Measurements from ENCODE around the gene NAGPA.

The NAGPA gene

DNA sequence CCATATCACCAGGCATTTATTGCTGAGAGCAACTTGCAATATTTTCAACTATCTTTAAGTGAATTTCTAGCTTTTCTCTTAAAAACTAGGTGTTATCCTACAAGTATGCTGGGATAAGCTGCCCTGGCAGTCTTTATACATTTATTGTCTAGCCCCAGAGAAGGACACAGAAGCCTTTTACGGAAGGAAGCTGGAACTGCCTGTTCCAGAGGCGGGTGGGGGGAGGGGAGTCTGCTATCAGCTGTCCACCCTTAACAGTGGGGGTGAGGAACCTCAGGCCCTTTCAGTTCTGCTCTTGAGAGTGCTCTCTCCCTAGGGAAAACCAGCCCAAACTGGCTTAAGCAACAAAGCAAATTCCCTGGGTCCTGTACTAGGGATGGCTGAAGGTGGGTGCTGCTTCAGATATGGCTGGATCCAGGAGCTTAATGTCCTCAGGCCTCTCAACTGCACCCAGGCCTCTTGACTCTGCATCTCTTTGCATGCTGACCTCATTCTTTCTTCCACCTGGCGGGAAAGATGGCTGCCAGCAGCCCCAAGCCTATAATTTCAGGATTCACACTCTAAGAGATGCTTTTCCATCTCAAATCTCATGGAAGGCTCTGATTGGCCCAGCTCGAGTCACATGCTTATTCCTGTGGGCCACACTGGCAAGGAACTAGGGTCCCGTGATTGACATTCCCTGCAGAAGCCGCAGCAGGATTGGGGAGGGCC, 16.6 kb downstream of the NAGPA start:
- TF ChIP-seq MYC (IDR thresholded peaks at IDR 0.05; ENCODE audit: low read depth, low read length), result no peak
- TF ChIP-seq, protein P1, sequence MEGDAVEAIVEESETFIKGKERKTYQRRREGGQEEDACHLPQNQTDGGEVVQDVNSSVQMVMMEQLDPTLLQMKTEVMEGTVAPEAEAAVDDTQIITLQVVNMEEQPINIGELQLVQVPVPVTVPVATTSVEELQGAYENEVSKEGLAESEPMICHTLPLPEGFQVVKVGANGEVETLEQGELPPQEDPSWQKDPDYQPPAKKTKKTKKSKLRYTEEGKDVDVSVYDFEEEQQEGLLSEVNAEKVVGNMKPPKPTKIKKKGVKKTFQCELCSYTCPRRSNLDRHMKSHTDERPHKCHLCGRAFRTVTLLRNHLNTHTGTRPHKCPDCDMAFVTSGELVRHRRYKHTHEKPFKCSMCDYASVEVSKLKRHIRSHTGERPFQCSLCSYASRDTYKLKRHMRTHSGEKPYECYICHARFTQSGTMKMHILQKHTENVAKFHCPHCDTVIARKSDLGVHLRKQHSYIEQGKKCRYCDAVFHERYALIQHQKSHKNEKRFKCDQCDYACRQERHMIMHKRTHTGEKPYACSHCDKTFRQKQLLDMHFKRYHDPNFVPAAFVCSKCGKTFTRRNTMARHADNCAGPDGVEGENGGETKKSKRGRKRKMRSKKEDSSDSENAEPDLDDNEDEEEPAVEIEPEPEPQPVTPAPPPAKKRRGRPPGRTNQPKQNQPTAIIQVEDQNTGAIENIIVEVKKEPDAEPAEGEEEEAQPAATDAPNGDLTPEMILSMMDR (IDR thresholded peaks at IDR 0.05; ENCODE audit: low read depth, low read length), result no peak
- TF ChIP-seq, protein P2, sequence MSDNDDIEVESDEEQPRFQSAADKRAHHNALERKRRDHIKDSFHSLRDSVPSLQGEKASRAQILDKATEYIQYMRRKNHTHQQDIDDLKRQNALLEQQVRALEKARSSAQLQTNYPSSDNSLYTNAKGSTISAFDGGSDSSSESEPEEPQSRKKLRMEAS (IDR thresholded peaks at IDR 0.05; ENCODE audit: low read depth, low read length), result no peak
- TF ChIP-seq POLR2A (IDR thresholded peaks at IDR 0.05; ENCODE audit: extremely low read depth, insufficient read length), result no peak
- DNase-seq (ENCODE audit: low read depth), result peak; percentile 39

GRCh38 chr16:5015887-5016286, 17.8 kb downstream of the NAGPA start:
- TF ChIP-seq, protein P2 (IDR thresholded peaks at IDR 0.05; ENCODE audit: low read depth, low read length), result no peak
- TF ChIP-seq, protein P1 (IDR thresholded peaks at IDR 0.05; ENCODE audit: low read depth, low read length), result no peak
- TF ChIP-seq POLR2A (IDR thresholded peaks at IDR 0.05; ENCODE audit: extremely low read depth, insufficient read length), result no peak
- no peak for DNase-seq (ENCODE audit: low read depth)
- H3K4me3 ChIP-seq (ENCODE audit: low read depth, low read length), result no peak overlapping the region

More for the DNA sequence above, 16.6 kb downstream of the NAGPA start:
- H3K4me3 ChIP-seq (ENCODE audit: low read depth, low read length), result no peak overlapping the region

DNA sequence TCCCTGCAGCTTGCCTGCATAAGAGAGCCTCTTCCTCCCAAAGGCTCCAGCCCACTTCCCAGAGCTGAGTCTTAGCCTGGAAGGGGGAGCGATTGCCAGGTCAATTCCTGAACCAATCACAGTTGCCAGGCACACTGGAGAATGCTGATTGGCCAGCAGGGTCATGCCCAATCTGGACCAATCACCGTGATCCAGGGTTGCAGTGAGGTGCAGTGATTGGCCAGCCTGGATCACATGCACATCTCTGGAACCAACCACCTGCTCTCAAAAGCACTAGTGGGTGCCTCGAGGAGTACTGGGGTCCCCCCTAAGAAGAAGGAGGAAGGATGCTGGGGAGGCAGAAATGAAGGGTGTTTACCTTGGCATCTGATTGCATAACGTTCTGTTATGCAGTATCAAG, 18.4 kb downstream of the NAGPA start:
- DNase-seq (ENCODE audit: low read depth), result no peak
- H3K4me3 ChIP-seq (ENCODE audit: low read depth, low read length), result no peak overlapping the region
- TF ChIP-seq, protein P2 (IDR thresholded peaks at IDR 0.05; ENCODE audit: low read depth, low read length), result no peak
- TF ChIP-seq, protein P1 (IDR thresholded peaks at IDR 0.05; ENCODE audit: low read depth, low read length), result no peak
- no peak for TF ChIP-seq MYC (IDR thresholded peaks at IDR 0.05; ENCODE audit: low read depth, low read length)
- no peak for TF ChIP-seq POLR2A (IDR thresholded peaks at IDR 0.05; ENCODE audit: extremely low read depth, insufficient read length)

DNA sequence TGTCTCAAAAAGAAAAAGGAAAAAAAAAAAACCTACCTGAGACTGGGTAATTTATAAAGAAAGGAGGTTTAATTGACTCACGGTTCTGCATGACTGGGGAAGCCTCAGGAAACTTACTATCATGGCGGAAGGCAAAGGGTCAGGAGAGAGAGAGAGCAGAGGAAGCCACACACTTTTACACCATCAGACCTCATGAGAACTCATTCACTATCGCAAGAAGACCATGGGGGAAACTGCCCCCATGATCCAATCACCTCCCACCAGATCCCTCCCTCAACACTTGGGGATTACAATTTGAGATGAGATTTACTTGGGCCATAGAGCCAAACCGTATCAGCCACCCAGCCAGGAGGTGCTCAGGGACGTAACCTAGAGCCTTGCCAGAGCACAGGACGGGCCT, 20.8 kb downstream of the NAGPA start:
- TF ChIP-seq POLR2A (IDR thresholded peaks at IDR 0.05; ENCODE audit: extremely low read depth, insufficient read length), result no peak
- TF ChIP-seq, protein P2 (IDR thresholded peaks at IDR 0.05; ENCODE audit: low read depth, low read length), result no peak
- TF ChIP-seq MYC (IDR thresholded peaks at IDR 0.05; ENCODE audit: low read depth, low read length), result no peak
- TF ChIP-seq, protein P1 (IDR thresholded peaks at IDR 0.05; ENCODE audit: low read depth, low read length), result no peak
- no peak overlapping the region for H3K4me3 ChIP-seq (ENCODE audit: low read depth, low read length)
- DNase-seq (ENCODE audit: low read depth), result no peak

GRCh38 chr16:5011637-5012036, 22.1 kb downstream of the NAGPA start:
- H3K4me3 ChIP-seq (ENCODE audit: low read depth, low read length), result no peak overlapping the region
- DNase-seq (ENCODE audit: low read depth), result no peak

More at GRCh38 chr16:5011637-5012036, 22.1 kb downstream of the NAGPA start:
- TF ChIP-seq POLR2A (IDR thresholded peaks at IDR 0.05; ENCODE audit: extremely low read depth, insufficient read length) (no peak), MYC (IDR thresholded peaks at IDR 0.05; ENCODE audit: low read depth, low read length) (no peak)
- TF ChIP-seq, protein P2 (IDR thresholded peaks at IDR 0.05; ENCODE audit: low read depth, low read length), result no peak
- TF ChIP-seq, protein P1 (IDR thresholded peaks at IDR 0.05; ENCODE audit: low read depth, low read length), result no peak

Measured in NB4 (cell line).